Natural killer cell treated with Interleukin-12 subunit alpha and Interleukin-12 subunit beta and Interleukin-15 and Interleukin-18, amount 100 ng/mL, for 72 hours (primary cell): ENCODE measurements around the gene MCOLN1. TPM values are rescaled to one million over a fixed set of nuclear protein-coding genes. Genes with fewer than 3 reads are reported as not detected.

Experiments used
- ATAC-seq, 2 donors: fragments of 150-1000 bp; cut with Tn5 transposase in 1 of 2; sonication (Bioruptor Pico), chemical (Tn5 transposase) in 1 of 2; 2 replicates each; pipeline ENCODE4 v1.10.0; 2021
- DNase-seq: peaks from one replicate; pipeline ENCODE4 v3.0.0; 2022; ENCODE audit warnings: low spot score
- H3K27ac Mint-ChIP-seq, 2 donors: 1 replicate in 1 of 2; 2 replicates in 1 of 2; pipeline ENCODE4 v1.8.0; 2022; ENCODE audit warnings: mixed read lengths in 2 of 2, mild to moderate bottlenecking in 1 of 2, moderate library complexity in 1 of 2
- H3K27me3 Mint-ChIP-seq, 2 donors: 1 replicate in 1 of 2; 2 replicates in 1 of 2; pipeline ENCODE4 v1.8.0; 2022; ENCODE audit warnings: mixed read lengths in 2 of 2
- H3K36me3 Mint-ChIP-seq: one replicate; pipeline ENCODE4 v1.8.0; 2022; ENCODE audit warnings: mixed read lengths
- H3K4me1 Mint-ChIP-seq, 2 donors: 1 replicate in 1 of 2; 2 replicates in 1 of 2; pipeline ENCODE4 v1.8.0; 2022; ENCODE audit warnings: low read depth in 2 of 2, mixed read lengths in 2 of 2, mild to moderate bottlenecking in 1 of 2
- H3K4me3 Mint-ChIP-seq: one replicate; pipeline ENCODE4 v1.8.0; 2022; ENCODE audit warnings: mixed read lengths
- H3K9me3 Mint-ChIP-seq: 2 replicates; pipeline ENCODE4 v1.8.0; 2022; ENCODE audit warnings: mixed read lengths
- total RNA-seq, 2 donors: library from RNA; stranded (reverse); gene quantifications; one replicate each; pipeline ENCODE4 v1.2.3, GENCODE V29; 2022

MCOLN1 gene
- total RNA-seq, 2 donors from 2014 or later: 26.0 to 41.2 TPM

GRCh38 chr19:7507884-7508283, 14.5 kb upstream of the MCOLN1 start:
- H3K9me3 Mint-ChIP-seq: no peaks in the 10 kb centered on the region
- ATAC-seq (peak; percentile 72 to 80), DNase-seq (no peak)
- H3K4me3 Mint-ChIP-seq: no peak overlapping the region
- peaks cover 0 to 9% of the 10 kb centered on the region in 2 donors for H3K4me1 Mint-ChIP-seq
- H3K27ac Mint-ChIP-seq: no peak overlapping the region
- H3K27me3 Mint-ChIP-seq: peaks cover 6 to 16% of the 10 kb centered on the region in 2 donors
- no peaks in the 10 kb centered on the region for H3K36me3 Mint-ChIP-seq

- no peaks in the 10 kb centered on the region for H3K36me3 Mint-ChIP-seq
- H3K27ac Mint-ChIP-seq: no peak overlapping the region
- peaks cover 0 to 12% of the 10 kb centered on the region in 2 donors for H3K4me1 Mint-ChIP-seq
- ATAC-seq (no peak), DNase-seq (no peak)
- no peaks in the 10 kb centered on the region for H3K9me3 Mint-ChIP-seq
- no peak overlapping the region for H3K4me3 Mint-ChIP-seq
- peaks cover 6 to 13% of the 10 kb centered on the region in 2 donors for H3K27me3 Mint-ChIP-seq
Observed at GRCh38 chr19:7509625-7510024, 12.8 kb upstream of the MCOLN1 start.

GRCh38 chr19:7512400-7512851, 10.0 kb upstream of the MCOLN1 start:
- Mint-ChIP-seq H3K27ac (no peak overlapping the region), H3K4me1 (peaks cover 8 to 12% of the 10 kb centered on the region in 2 donors), H3K27me3 (peaks cover 13 to 15% of the 10 kb centered on the region in 2 donors), H3K9me3 (no peaks in the 10 kb centered on the region), H3K4me3 (no peak overlapping the region), H3K36me3 (no peaks in the 10 kb centered on the region)
- DNase-seq (no peak), ATAC-seq (no peak)

- no peaks in the 10 kb centered on the region for H3K9me3 Mint-ChIP-seq
- H3K27me3 Mint-ChIP-seq: peaks cover 8 to 15% of the 10 kb centered on the region in 2 donors
Observed at GRCh38 chr19:7513809-7514642, 8.4 kb upstream of the MCOLN1 start.

GRCh38 chr19:7515110-7515644, 7.2 kb upstream of the MCOLN1 start:
- Mint-ChIP-seq H3K9me3 (no peaks in the 10 kb centered on the region), H3K36me3 (no peaks in the 10 kb centered on the region), H3K4me3 (peak overlapping the region; percentile 95), H3K27me3 (peaks cover 4 to 9% of the 10 kb centered on the region in 2 donors), H3K4me1 (peaks cover 8 to 15% of the 10 kb centered on the region in 2 donors), H3K27ac (peak overlapping the region; percentile 74 to 87)
- ATAC-seq (no peak), DNase-seq (no peak)

More at GRCh38 chr19:7513809-7514642, 8.4 kb upstream of the MCOLN1 start:
- Mint-ChIP-seq H3K4me1 (peaks cover 8 to 15% of the 10 kb centered on the region in 2 donors), H3K36me3 (no peaks in the 10 kb centered on the region), H3K4me3 (peak overlapping the region; percentile 77), H3K27ac (peak overlapping the region; percentile 74 to 87)
- DNase-seq (no peak), ATAC-seq (no peak)

GRCh38 chr19:7515645-7516151, 6.7 kb upstream of the MCOLN1 start, which contains the start of gene ZNF358:
TSS of gene ZNF358 (plus strand) at chr19:7516103. CDS start at chr19:7519243, 3,140 bp downstream.
- H3K4me1 Mint-ChIP-seq: peaks cover 8 to 15% of the 10 kb centered on the region in 2 donors
- H3K27ac Mint-ChIP-seq: peak within 1 kb of the TSS; percentile 74 to 87
- no peaks in the 10 kb centered on the region for H3K9me3 Mint-ChIP-seq

GRCh38 chr19:7516333-7516732, 6.1 kb upstream of the MCOLN1 start:
- Mint-ChIP-seq H3K27ac (peak overlapping the region in 1 of 2 donors; percentile 65), H3K9me3 (no peaks in the 10 kb centered on the region), H3K36me3 (no peaks in the 10 kb centered on the region), H3K27me3 (peaks cover 4 to 9% of the 10 kb centered on the region in 2 donors), H3K4me1 (peaks cover 11 to 15% of the 10 kb centered on the region in 2 donors), H3K4me3 (peak overlapping the region; percentile 64)
- DNase-seq (no peak), ATAC-seq (no peak)

More at GRCh38 chr19:7515645-7516151, 6.7 kb upstream of the MCOLN1 start, which contains the start of gene ZNF358:
- H3K36me3 Mint-ChIP-seq: no peaks in the 10 kb centered on the region
- peak within 1 kb of the TSS; percentile 95 for H3K4me3 Mint-ChIP-seq
- no peak for DNase-seq
- peaks cover 4 to 9% of the 10 kb centered on the region in 2 donors for H3K27me3 Mint-ChIP-seq
- peak; percentile 90 to 91 for ATAC-seq

GRCh38 chr19:7516878-7517277, 5.5 kb upstream of the MCOLN1 start:
- peaks cover 4 to 9% of the 10 kb centered on the region in 2 donors for H3K27me3 Mint-ChIP-seq
- no peak for DNase-seq
- ATAC-seq: no peak
- H3K4me3 Mint-ChIP-seq: peak overlapping the region; percentile 64
- H3K4me1 Mint-ChIP-seq: peaks cover 17 to 18% of the 10 kb centered on the region in 2 donors
- H3K9me3 Mint-ChIP-seq: no peaks in the 10 kb centered on the region
- H3K36me3 Mint-ChIP-seq: no peaks in the 10 kb centered on the region
- peak overlapping the region in 1 of 2 donors; percentile 65 for H3K27ac Mint-ChIP-seq

- H3K27ac Mint-ChIP-seq: no peak overlapping the region
- no peaks in the 10 kb centered on the region for H3K36me3 Mint-ChIP-seq
- H3K4me1 Mint-ChIP-seq: peaks cover 21% of the 10 kb centered on the region in 2 donors
- H3K27me3 Mint-ChIP-seq: peaks cover 4 to 9% of the 10 kb centered on the region in 2 donors
- H3K9me3 Mint-ChIP-seq: no peaks in the 10 kb centered on the region
- DNase-seq (no peak), ATAC-seq (no peak)
- H3K4me3 Mint-ChIP-seq: no peak overlapping the region
Observed at GRCh38 chr19:7519361-7520130, 2.9 kb upstream of the MCOLN1 start.

GRCh38 chr19:7520131-7521051, 2.0 kb upstream of the MCOLN1 start:
- H3K27ac Mint-ChIP-seq: no peak overlapping the region
- H3K4me1 Mint-ChIP-seq: peaks cover 16 to 19% of the 10 kb centered on the region in 2 donors
- no peak for ATAC-seq
- H3K9me3 Mint-ChIP-seq: no peaks in the 10 kb centered on the region
- no peak for DNase-seq
- H3K4me3 Mint-ChIP-seq: no peak overlapping the region
- no peaks in the 10 kb centered on the region for H3K36me3 Mint-ChIP-seq
- H3K27me3 Mint-ChIP-seq: peaks cover 3 to 6% of the 10 kb centered on the region in 2 donors

GRCh38 chr19:7521551-7522071, 813 bp upstream of the MCOLN1 start:
- Mint-ChIP-seq H3K4me3 (peak overlapping the region; percentile 91), H3K27ac (peak overlapping the region; percentile 81 to 87), H3K4me1 (peaks cover 12 to 14% of the 10 kb centered on the region in 2 donors), H3K36me3 (no peaks in the 10 kb centered on the region), H3K9me3 (no peaks in the 10 kb centered on the region), H3K27me3 (no peaks in the 10 kb centered on the region)
- DNase-seq (no peak), ATAC-seq (no peak)

GRCh38 chr19:7522923-7523667, 671 bp downstream of the MCOLN1 start:
- peaks cover 9 to 14% of the 10 kb centered on the region in 2 donors for H3K4me1 Mint-ChIP-seq
- peak overlapping the region; percentile 91 for H3K4me3 Mint-ChIP-seq
- H3K27ac Mint-ChIP-seq: no peak overlapping the region

More at GRCh38 chr19:7522923-7523667, 671 bp downstream of the MCOLN1 start:
- Mint-ChIP-seq H3K9me3 (no peaks in the 10 kb centered on the region), H3K36me3 (no peaks in the 10 kb centered on the region), H3K27me3 (no peaks in the 10 kb centered on the region)
- DNase-seq: no peak
- ATAC-seq: no peak
